HPDE6-E6E7 (cell line): Measurements from ENCODE around the gene PRSS38.

Experiments used
- DNase-seq: peaks from one replicate; pipeline ENCODE4 v3.0.0; 2011; ENCODE audit warnings: missing footprints; ENCODE audit errors: extremely low spot score

PRSS38 gene

GRCh38 chr1:227793079-227793947 is 22.2 kb upstream of the PRSS38 start:
- no peak for DNase-seq

GRCh38 chr1:227793948-227794816 is 21.3 kb upstream of the PRSS38 start:
- DNase-seq: no peak

- DNase-seq: no peak
These were observed 20.7 kb upstream of the PRSS38 start for GRCh38 chr1:227794817-227795192.

GRCh38 chr1:227795732-227796131 is 19.7 kb upstream of the PRSS38 start:
- DNase-seq: no peak

GRCh38 chr1:227796359-227796915 is 19.0 kb upstream of the PRSS38 start:
- DNase-seq: no peak

GRCh38 chr1:227797144-227797543 is 18.3 kb upstream of the PRSS38 start:
- DNase-seq: no peak

GRCh38 chr1:227797625-227798024 is 17.9 kb upstream of the PRSS38 start:
- DNase-seq: no peak

- DNase-seq: no peak
These were observed 17.2 kb upstream of the PRSS38 start for GRCh38 chr1:227798078-227798802.

GRCh38 chr1:227799756-227800155 is 15.7 kb upstream of the PRSS38 start:
- no peak for DNase-seq

GRCh38 chr1:227803933-227804332 is 11.5 kb upstream of the PRSS38 start:
- DNase-seq: no peak

GRCh38 chr1:227805606-227806197 is 9.8 kb upstream of the PRSS38 start:
- peak; percentile 94 for DNase-seq

GRCh38 chr1:227808566-227808965 is 6.9 kb upstream of the PRSS38 start:
- DNase-seq: no peak

GRCh38 chr1:227809026-227809425 is 6.4 kb upstream of the PRSS38 start:
- no peak for DNase-seq

- DNase-seq: no peak
These were observed 1.5 kb upstream of the PRSS38 start for GRCh38 chr1:227813962-227814361.

GRCh38 chr1:227816750-227817446 is 1.4 kb downstream of the PRSS38 start:
- no peak for DNase-seq

- DNase-seq: no peak
These were observed 8.1 kb downstream of the PRSS38 start for GRCh38 chr1:227823537-227823936.

- no peak for DNase-seq
These were observed 8.7 kb downstream of the PRSS38 start for GRCh38 chr1:227824204-227824603.

- no peak for DNase-seq
These were observed 13.3 kb downstream of the PRSS38 start for GRCh38 chr1:227828786-227829185.

- no peak for DNase-seq
These were observed 22.7 kb downstream of the PRSS38 start for GRCh38 chr1:227838181-227838580.

GRCh38 chr1:227841096-227841495 is 25.6 kb downstream of the PRSS38 start:
- no peak for DNase-seq
